Measurements from ENCODE around the gene PTPRG. TPM values are rescaled to one million over a fixed set of nuclear protein-coding genes. Genes with fewer than 3 reads are reported as not detected.

The PTPRG gene
- polyA plus RNA-seq, 1 donor (not counting 4 experiments of a cell fraction or from before 2014, with no cell fraction given) = 12.1 TPM

DNA sequence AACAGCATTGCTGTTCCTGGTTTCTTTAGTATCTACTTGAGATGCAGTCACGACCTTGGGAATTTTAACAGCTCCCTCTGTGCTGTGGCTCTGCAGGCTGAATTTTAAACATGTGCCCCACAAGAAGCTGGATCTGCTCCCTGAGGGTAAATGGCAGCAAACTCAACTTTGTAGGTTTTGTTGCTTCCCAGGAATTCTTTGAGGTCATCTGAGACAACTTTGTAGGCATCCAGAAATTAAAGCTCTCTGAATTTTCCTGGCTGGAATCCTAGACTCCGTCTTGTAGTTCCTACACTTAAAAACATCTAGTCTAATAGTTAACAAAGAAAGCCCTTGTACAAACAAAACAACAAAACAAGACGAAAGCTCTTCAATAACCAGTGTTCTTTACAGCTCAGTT, 445.7 kb downstream of the PTPRG start:
- Histone ChIP-seq H3K9ac (ENCODE audit: control insufficient read depth, extremely low read depth, insufficient read depth, low read length) (no peak overlapping the region), H3K9me3 (ENCODE audit: control insufficient read depth, low read depth, low read length) (no peaks in the 10 kb centered on the region), H3K4me2 (ENCODE audit: control insufficient read depth, extremely low read depth, insufficient read depth, low read depth, low read length) (no peak overlapping the region), H3K4me3 (ENCODE audit: control insufficient read depth in 2 of 3, extremely low read depth in 1 of 3, insufficient read depth in 2 of 3, low read depth in 1 of 3, low read length in 3 of 3) (no peak overlapping the region), H3K27me3 (ENCODE audit: control insufficient read depth, extremely low read depth, insufficient read depth, low read length) (no peaks in the 10 kb centered on the region), H3K9me1 (ENCODE audit: control insufficient read depth, extremely low read depth, insufficient read depth, low read length) (no peaks in the 10 kb centered on the region), H3K79me2 (ENCODE audit: control insufficient read depth, insufficient read depth, low read length) (no peaks in the 10 kb centered on the region), H3K27ac (ENCODE audit: control insufficient read depth, insufficient read depth, low read length) (no peak overlapping the region), H3K4me1 (ENCODE audit: control insufficient read depth, extremely low read depth, insufficient read depth, low read length) (no peaks in the 10 kb centered on the region), H2AFZ (ENCODE audit: control insufficient read depth, low read length) (no peak overlapping the region), H3K36me3 (ENCODE audit: control insufficient read depth in 2 of 2, extremely low read depth in 1 of 2, insufficient read depth in 2 of 2, low read length in 2 of 2) (no peaks in the 10 kb centered on the region), H4K20me1 (ENCODE audit: control insufficient read depth, extremely low read depth, insufficient read depth, low read length) (no peaks in the 10 kb centered on the region)
- FAIRE-seq (no peak), DNase-seq (ENCODE audit: low read depth, low spot score) (no peak)
- dilution Hi-C loops (cut with MboI; ENCODE audit: extremely low pct_ligation_motif_present, low sequenced_read_pairs) = no loop called here
- TF ChIP-seq, protein P1, sequence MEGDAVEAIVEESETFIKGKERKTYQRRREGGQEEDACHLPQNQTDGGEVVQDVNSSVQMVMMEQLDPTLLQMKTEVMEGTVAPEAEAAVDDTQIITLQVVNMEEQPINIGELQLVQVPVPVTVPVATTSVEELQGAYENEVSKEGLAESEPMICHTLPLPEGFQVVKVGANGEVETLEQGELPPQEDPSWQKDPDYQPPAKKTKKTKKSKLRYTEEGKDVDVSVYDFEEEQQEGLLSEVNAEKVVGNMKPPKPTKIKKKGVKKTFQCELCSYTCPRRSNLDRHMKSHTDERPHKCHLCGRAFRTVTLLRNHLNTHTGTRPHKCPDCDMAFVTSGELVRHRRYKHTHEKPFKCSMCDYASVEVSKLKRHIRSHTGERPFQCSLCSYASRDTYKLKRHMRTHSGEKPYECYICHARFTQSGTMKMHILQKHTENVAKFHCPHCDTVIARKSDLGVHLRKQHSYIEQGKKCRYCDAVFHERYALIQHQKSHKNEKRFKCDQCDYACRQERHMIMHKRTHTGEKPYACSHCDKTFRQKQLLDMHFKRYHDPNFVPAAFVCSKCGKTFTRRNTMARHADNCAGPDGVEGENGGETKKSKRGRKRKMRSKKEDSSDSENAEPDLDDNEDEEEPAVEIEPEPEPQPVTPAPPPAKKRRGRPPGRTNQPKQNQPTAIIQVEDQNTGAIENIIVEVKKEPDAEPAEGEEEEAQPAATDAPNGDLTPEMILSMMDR (optimal IDR thresholded peaks at IDR 0.05 in 1 of 3, IDR thresholded peaks at IDR 0.05 in 1 of 3, conservative IDR thresholded peaks at IDR 0.05 in 1 of 3; ENCODE audit: extremely low read depth in 1 of 3, insufficient read depth in 2 of 3, low read length in 3 of 3) = no peak
- no peak for TF ChIP-seq EZH2 (IDR thresholded peaks at IDR 0.05; ENCODE audit: low read length)

DNA sequence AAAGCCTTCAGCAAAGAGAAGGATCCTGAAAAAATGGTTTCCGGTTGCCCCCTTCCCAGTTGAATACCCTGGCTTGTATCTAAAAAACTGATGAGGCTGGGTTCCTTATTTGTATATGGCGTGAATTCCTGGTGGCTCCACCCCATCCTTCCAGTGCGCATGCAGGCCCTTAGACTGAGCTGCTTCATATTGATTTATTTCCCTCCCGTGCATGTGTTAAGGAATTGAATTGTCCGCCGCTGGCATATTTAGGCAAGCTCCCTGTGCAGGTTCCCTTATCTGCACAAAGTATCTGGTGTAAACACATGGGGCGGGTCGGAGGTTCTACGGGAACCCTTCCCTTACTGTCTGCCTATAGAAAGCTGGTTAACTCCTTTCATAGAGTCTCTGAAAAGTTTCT, 449.6 kb downstream of the PTPRG start:
- H2AFZ ChIP-seq (ENCODE audit: control insufficient read depth, low read length) = no peak overlapping the region
- H4K20me1 ChIP-seq (ENCODE audit: control insufficient read depth, extremely low read depth, insufficient read depth, low read length) = no peaks in the 10 kb centered on the region
- no peaks in the 10 kb centered on the region for H3K27me3 ChIP-seq (ENCODE audit: control insufficient read depth, extremely low read depth, insufficient read depth, low read length)
- no peaks in the 10 kb centered on the region for H3K79me2 ChIP-seq (ENCODE audit: control insufficient read depth, insufficient read depth, low read length)
- H3K27ac ChIP-seq (ENCODE audit: control insufficient read depth, insufficient read depth, low read length) = no peak overlapping the region
- H3K4me3 ChIP-seq (ENCODE audit: control insufficient read depth in 2 of 3, extremely low read depth in 1 of 3, insufficient read depth in 2 of 3, low read depth in 1 of 3, low read length in 3 of 3) = no peak overlapping the region
- DNase-seq (ENCODE audit: low read depth, low spot score) (no peak), FAIRE-seq (no peak)
- TF ChIP-seq EZH2 (IDR thresholded peaks at IDR 0.05; ENCODE audit: low read length) = no peak
- TF ChIP-seq, protein P1 (optimal IDR thresholded peaks at IDR 0.05 in 1 of 3, IDR thresholded peaks at IDR 0.05 in 1 of 3, conservative IDR thresholded peaks at IDR 0.05 in 1 of 3; ENCODE audit: extremely low read depth in 1 of 3, insufficient read depth in 2 of 3, low read length in 3 of 3) = no peak
- H3K9ac ChIP-seq (ENCODE audit: control insufficient read depth, extremely low read depth, insufficient read depth, low read length) = no peak overlapping the region
- H3K4me1 ChIP-seq (ENCODE audit: control insufficient read depth, extremely low read depth, insufficient read depth, low read length) = no peaks in the 10 kb centered on the region
- dilution Hi-C loops (cut with MboI; ENCODE audit: extremely low pct_ligation_motif_present, low sequenced_read_pairs) = no loop called here
- no peaks in the 10 kb centered on the region for H3K36me3 ChIP-seq (ENCODE audit: control insufficient read depth in 2 of 2, extremely low read depth in 1 of 2, insufficient read depth in 2 of 2, low read length in 2 of 2)
- H3K9me1 ChIP-seq (ENCODE audit: control insufficient read depth, extremely low read depth, insufficient read depth, low read length) = no peaks in the 10 kb centered on the region
- H3K9me3 ChIP-seq (ENCODE audit: control insufficient read depth, low read depth, low read length) = no peaks in the 10 kb centered on the region
- H3K4me2 ChIP-seq (ENCODE audit: control insufficient read depth, extremely low read depth, insufficient read depth, low read depth, low read length) = no peak overlapping the region

Data from keratinocyte (primary cell).